Measurements from ENCODE around the gene KPNA1.
"Not testable (repeated sequence)": the region's sequence is repeated elsewhere in the genome, so short reads cannot be mapped to it uniquely, and the experiment has no call there.

Gene KPNA1

GRCh38 chr3:122519693-122520092 is 5.0 kb upstream of the KPNA1 start:
- DNase-seq: no peak

GRCh38 chr3:122516846-122517360 is 2.2 kb upstream of the KPNA1 start:
- DNase-seq: no peak

GRCh38 chr3:122515870-122516269 is 1.1 kb upstream of the KPNA1 start:
- no peak for DNase-seq

GRCh38 chr3:122515020-122515468 is 305 bp upstream of the KPNA1 start:
- DNase-seq: no peak

GRCh38 chr3:122513386-122514122 is 1.2 kb downstream of the KPNA1 start:
- DNase-seq: no peak

GRCh38 chr3:122512284-122512683 is 2.5 kb downstream of the KPNA1 start:
- DNase-seq: no peak

- no peak for DNase-seq
Measured at GRCh38 chr3:122510878-122511535, 3.7 kb downstream of the KPNA1 start.

- not testable (repeated sequence) for DNase-seq
Measured at GRCh38 chr3:122508944-122509343, 5.8 kb downstream of the KPNA1 start.

- no peak for DNase-seq
Measured at GRCh38 chr3:122508135-122508914, 6.4 kb downstream of the KPNA1 start.

GRCh38 chr3:122506450-122506849 is 8.3 kb downstream of the KPNA1 start:
- DNase-seq: no peak

GRCh38 chr3:122505676-122506075 is 9.1 kb downstream of the KPNA1 start:
- DNase-seq: no peak

GRCh38 chr3:122502941-122503340 is 11.8 kb downstream of the KPNA1 start:
- no peak for DNase-seq

- DNase-seq: no peak
Measured at GRCh38 chr3:122502139-122502538, 12.6 kb downstream of the KPNA1 start.

- DNase-seq: not testable (repeated sequence)
Measured at GRCh38 chr3:122500964-122501363, 13.8 kb downstream of the KPNA1 start.

- no peak for DNase-seq
Measured at GRCh38 chr3:122498152-122498551, 16.6 kb downstream of the KPNA1 start.

GRCh38 chr3:122497425-122497824 is 17.3 kb downstream of the KPNA1 start:
- DNase-seq: no peak

- DNase-seq: no peak
Measured at GRCh38 chr3:122496508-122496907, 18.2 kb downstream of the KPNA1 start.

GRCh38 chr3:122493296-122493695 is 21.4 kb downstream of the KPNA1 start:
- no peak for DNase-seq

- DNase-seq: no peak
Measured at GRCh38 chr3:122488262-122488973, 26.3 kb downstream of the KPNA1 start.

GRCh38 chr3:122484985-122485384 is 29.8 kb downstream of the KPNA1 start:
- no peak for DNase-seq

- no peak for DNase-seq
Measured at GRCh38 chr3:122481390-122481789, 33.3 kb downstream of the KPNA1 start.

- DNase-seq: no peak
Measured at GRCh38 chr3:122476532-122476931, 38.2 kb downstream of the KPNA1 start.

- no peak for DNase-seq
Measured at GRCh38 chr3:122475316-122475715, 39.4 kb downstream of the KPNA1 start.
